GM12891 (cell line): ENCODE measurements around the gene DMGDH.
A peak's percentile ranks its signal among the peaks of the same experiment; 100 is the strongest.

Experiments
- DNase-seq: peaks from one replicate; pipeline ENCODE4 v3.0.0; 2011; ENCODE audit warnings: low spot score; ENCODE audit not compliant: insufficient read length
- FAIRE-seq: peaks from 2 replicates; lab custom pipeline; 2011; peaks lifted over from hg19 to GRCh38; lab: Jason Lieb, UNC
- PAX5 ChIP-seq: IDR thresholded peaks from 2 replicates; pipeline ENCODE4 v1.6.1; 2011; ENCODE audit warnings: low read length, moderate library complexity, mild to moderate bottlenecking; ENCODE audit not compliant: insufficient read depth, severe bottlenecking
- POLR2A ChIP-seq: IDR thresholded peaks from 2 replicates; pipeline ENCODE4 v1.6.1; 2011; ENCODE audit warnings: low read depth, low read length, control low read depth
- POLR2AphosphoS5 ChIP-seq: IDR thresholded peaks from 2 replicates; pipeline ENCODE4 v1.6.1; 2011; ENCODE audit warnings: low read depth, low read length, control low read depth
- POU2F2 ChIP-seq: IDR thresholded peaks from 2 replicates; pipeline ENCODE4 v1.6.1; 2011; ENCODE audit warnings: low read depth, mild to moderate bottlenecking, control low read depth, low read length, moderate library complexity
- SPI1 ChIP-seq: IDR thresholded peaks from 2 replicates; pipeline ENCODE4 v1.6.1; 2011; ENCODE audit warnings: low read depth, low read length, control low read depth
- TAF1 ChIP-seq: IDR thresholded peaks from 2 replicates; pipeline ENCODE4 v1.6.1; 2011; ENCODE audit warnings: low read depth, low read length, control low read depth

Gene DMGDH

GRCh38 chr5:79048437-79048836 lies 21.0 kb downstream of the DMGDH start:
- no peak for DNase-seq
- no peak for FAIRE-seq
- no peak for TF ChIP-seq POU2F2
- no peak for TF ChIP-seq PAX5
- no peak for TF ChIP-seq SPI1
- TF ChIP-seq POLR2A = no peak
- no peak for TF ChIP-seq TAF1
- no peak for TF ChIP-seq POLR2AphosphoS5

GRCh38 chr5:79047199-79047598 lies 22.3 kb downstream of the DMGDH start:
- DNase-seq (no peak), FAIRE-seq (no peak)
- no peak for TF ChIP-seq PAX5
- no peak for TF ChIP-seq TAF1
- no peak for TF ChIP-seq POU2F2
- TF ChIP-seq POLR2AphosphoS5 = no peak
- TF ChIP-seq SPI1 = no peak
- TF ChIP-seq POLR2A = no peak

GRCh38 chr5:79042188-79042587 lies 27.3 kb downstream of the DMGDH start:
- DNase-seq (no peak), FAIRE-seq (no peak)
- TF ChIP-seq TAF1 = no peak
- TF ChIP-seq POU2F2 = no peak
- no peak for TF ChIP-seq POLR2AphosphoS5
- no peak for TF ChIP-seq SPI1
- no peak for TF ChIP-seq POLR2A
- no peak for TF ChIP-seq PAX5

GRCh38 chr5:79036769-79037168 lies 32.7 kb downstream of the DMGDH start:
- FAIRE-seq = no peak
- no peak for DNase-seq
- TF ChIP-seq SPI1 (no peak), PAX5 (no peak), TAF1 (no peak), POU2F2 (no peak), POLR2AphosphoS5 (no peak), POLR2A (no peak)

- no peak for DNase-seq
- FAIRE-seq = no peak
- TF ChIP-seq TAF1 (no peak), POLR2A (no peak), SPI1 (no peak), PAX5 (no peak), POU2F2 (no peak), POLR2AphosphoS5 (no peak)
These were observed 34.2 kb downstream of the DMGDH start for GRCh38 chr5:79035237-79035636.

GRCh38 chr5:79032782-79033181 lies 36.7 kb downstream of the DMGDH start:
- no peak for TF ChIP-seq POLR2A
- no peak for TF ChIP-seq POLR2AphosphoS5
- TF ChIP-seq POU2F2 = no peak
- no peak for TF ChIP-seq PAX5
- FAIRE-seq = no peak
- DNase-seq = no peak

GRCh38 chr5:79032031-79032695 lies 37.3 kb downstream of the DMGDH start:
- DNase-seq (no peak), FAIRE-seq (no peak)
- TF ChIP-seq TAF1 (no peak), POU2F2 (no peak), SPI1 (no peak), PAX5 (no peak), POLR2A (no peak), POLR2AphosphoS5 (no peak)

- DNase-seq (no peak), FAIRE-seq (no peak)
- TF ChIP-seq SPI1 (no peak), TAF1 (no peak), POLR2AphosphoS5 (no peak), PAX5 (no peak), POU2F2 (no peak), POLR2A (no peak)
These were observed 38.0 kb downstream of the DMGDH start for GRCh38 chr5:79031485-79031867.

GRCh38 chr5:79030663-79031484 lies 38.6 kb downstream of the DMGDH start:
- DNase-seq (no peak), FAIRE-seq (peak; percentile 58)
- TF ChIP-seq SPI1 (no peak), PAX5 (no peak), POLR2AphosphoS5 (no peak), POLR2A (no peak), TAF1 (no peak), POU2F2 (no peak)

- no peak for DNase-seq
- no peak for TF ChIP-seq POLR2A
- no peak for TF ChIP-seq SPI1
- no peak for FAIRE-seq
These were observed 44.4 kb downstream of the DMGDH start for GRCh38 chr5:79025054-79025472.
